ENCODE measurements around the gene FKBP4. TPM values are rescaled to one million over a fixed set of nuclear protein-coding genes. Genes with fewer than 3 reads are reported as not detected.

The FKBP4 gene
- total and polyA plus RNA-seq, 2 experiments from 2014 or later: 126 to 223 TPM

DNA sequence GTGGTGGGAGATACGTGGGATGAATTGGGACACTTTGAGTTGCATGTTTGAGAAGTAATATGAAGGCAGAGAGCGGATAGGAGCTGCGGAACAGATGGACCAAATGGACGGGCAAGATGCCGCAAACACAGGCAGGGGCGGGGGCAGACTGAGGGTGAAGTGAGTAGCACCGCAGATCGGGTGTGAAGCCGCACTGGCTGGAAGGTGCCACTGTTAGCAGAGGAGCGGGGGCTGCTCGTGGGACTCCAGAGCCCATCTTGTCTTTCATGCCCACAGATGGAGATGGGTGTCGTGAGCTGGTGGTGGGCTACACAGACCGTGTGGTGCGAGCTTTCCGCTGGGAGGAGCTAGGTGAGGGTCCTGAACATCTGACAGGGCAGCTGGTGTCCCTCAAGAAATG is 25.0 kb downstream of the FKBP4 start (continued):
- TF ChIP-seq, protein P1, sequence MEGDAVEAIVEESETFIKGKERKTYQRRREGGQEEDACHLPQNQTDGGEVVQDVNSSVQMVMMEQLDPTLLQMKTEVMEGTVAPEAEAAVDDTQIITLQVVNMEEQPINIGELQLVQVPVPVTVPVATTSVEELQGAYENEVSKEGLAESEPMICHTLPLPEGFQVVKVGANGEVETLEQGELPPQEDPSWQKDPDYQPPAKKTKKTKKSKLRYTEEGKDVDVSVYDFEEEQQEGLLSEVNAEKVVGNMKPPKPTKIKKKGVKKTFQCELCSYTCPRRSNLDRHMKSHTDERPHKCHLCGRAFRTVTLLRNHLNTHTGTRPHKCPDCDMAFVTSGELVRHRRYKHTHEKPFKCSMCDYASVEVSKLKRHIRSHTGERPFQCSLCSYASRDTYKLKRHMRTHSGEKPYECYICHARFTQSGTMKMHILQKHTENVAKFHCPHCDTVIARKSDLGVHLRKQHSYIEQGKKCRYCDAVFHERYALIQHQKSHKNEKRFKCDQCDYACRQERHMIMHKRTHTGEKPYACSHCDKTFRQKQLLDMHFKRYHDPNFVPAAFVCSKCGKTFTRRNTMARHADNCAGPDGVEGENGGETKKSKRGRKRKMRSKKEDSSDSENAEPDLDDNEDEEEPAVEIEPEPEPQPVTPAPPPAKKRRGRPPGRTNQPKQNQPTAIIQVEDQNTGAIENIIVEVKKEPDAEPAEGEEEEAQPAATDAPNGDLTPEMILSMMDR (conservative IDR thresholded peaks at IDR 0.05; ENCODE audit: low read depth in 2 of 2): no peak
- TF ChIP-seq EZH2 (IDR thresholded peaks at IDR 0.05; ENCODE audit: low read depth, unreplicated experiment) (no peak), STAT1 (IDR thresholded peaks at IDR 0.05; ENCODE audit: unreplicated experiment) (no peak), ZNF331 (CRISPR knock-in tag; IDR thresholded peaks at IDR 0.05; ENCODE audit: low read depth) (no peak), EZH2phosphoT487 (IDR thresholded peaks at IDR 0.05; ENCODE audit: unreplicated experiment) (no peak), CREB1 (CRISPR knock-in tag; IDR thresholded peaks at IDR 0.05; ENCODE audit: low read depth) (no peak), POLR2AphosphoS5 (IDR thresholded peaks at IDR 0.05; ENCODE audit: low read depth) (no peak), REST (IDR thresholded peaks at IDR 0.05; ENCODE audit: unreplicated experiment) (no peak), ETS1 (IDR thresholded peaks at IDR 0.05) (no peak), JUNB (IDR thresholded peaks at IDR 0.05; ENCODE audit: unreplicated experiment) (no peak)

GRCh38 chr12:2820432-2820831 is 25.7 kb downstream of the FKBP4 start:
- Histone ChIP-seq H3K79me2 (replicated peaks; ENCODE audit: insufficient read depth) (peaks cover 6% of the 10 kb centered on the region), H3K4me2 (no peak overlapping the region), H3K27me3 (ENCODE audit: insufficient read depth) (no peaks in the 10 kb centered on the region), H3K27ac (ENCODE audit: low read depth) (no peak overlapping the region), H3F3A (replicated peaks; ENCODE audit: low read depth) (peaks cover 5% of the 10 kb centered on the region; the same call in 1 of the 2 replicates), H4K20me1 (replicated peaks; ENCODE audit: insufficient read depth) (peaks cover 4% of the 10 kb centered on the region; the same call in 1 of the 2 replicates), H3K9me2 (ENCODE audit: insufficient read depth) (no peaks in the 10 kb centered on the region), H3K36me3 (ENCODE audit: insufficient read depth) (peaks cover 30% of the 10 kb centered on the region), H2AFZ (no peak overlapping the region), H3K4me3 (no peak overlapping the region), H3K4me1 (ENCODE audit: insufficient read depth) (peaks cover 9% of the 10 kb centered on the region)
- peaks cover 3% of the 10 kb centered on the region for H3K27me3 Mint-ChIP-seq (ENCODE audit: insufficient read depth, low read depth, poor library complexity)
- no peak for DNase-seq (ENCODE audit: low spot score)
- no peaks in the 10 kb centered on the region; the same call in 2 of the 3 replicates for H3K9me3 Mint-ChIP-seq
- H3K4me1 Mint-ChIP-seq: peaks cover 27% of the 10 kb centered on the region
- H3K36me3 Mint-ChIP-seq (ENCODE audit: low read depth): peaks cover 70% of the 10 kb centered on the region
- no peak overlapping the region for H3K4me3 Mint-ChIP-seq
- peak; percentile 47 for ATAC-seq
- H3K27ac Mint-ChIP-seq: peak overlapping the region; percentile 74; the same call in 1 of the 2 replicates
- TF ChIP-seq POLR2AphosphoS5 (IDR thresholded peaks at IDR 0.05; ENCODE audit: low read depth) (no peak), REST (IDR thresholded peaks at IDR 0.05; ENCODE audit: unreplicated experiment) (no peak), EZH2phosphoT487 (IDR thresholded peaks at IDR 0.05; ENCODE audit: unreplicated experiment) (no peak), NANOG (IDR thresholded peaks at IDR 0.05; ENCODE audit: borderline replicate concordance) (no peak)
- TF ChIP-seq, protein P1 (conservative IDR thresholded peaks at IDR 0.05; ENCODE audit: low read depth in 2 of 2): no peak

Measured in GM23338 (cell line).